Kidney glomerular epithelial cell (primary cell): ENCODE data around the gene MGA.
"Not testable (repeated sequence)": the region's sequence is repeated elsewhere in the genome, so short reads cannot be mapped to it uniquely, and the experiment has no call there.

Experiments used
- DNase-seq: peaks from one replicate; lab custom pipeline; 2025; lab: John Stamatoyannopoulos, UW

MGA gene

GRCh38 chr15:41714291-41714690 is 54.1 kb downstream of the MGA start:
- no peak for DNase-seq

- no peak for DNase-seq
Measured at GRCh38 chr15:41716864-41717263, 56.7 kb downstream of the MGA start.

- DNase-seq, result no peak
Measured at GRCh38 chr15:41727143-41727542, 66.9 kb downstream of the MGA start.

GRCh38 chr15:41728061-41728460 is 67.9 kb downstream of the MGA start:
- DNase-seq, result not testable (repeated sequence)

GRCh38 chr15:41730543-41730942 is 70.3 kb downstream of the MGA start:
- no peak for DNase-seq

GRCh38 chr15:41732483-41732882 is 72.3 kb downstream of the MGA start:
- no peak for DNase-seq

- DNase-seq, result no peak
Measured at GRCh38 chr15:41734079-41734478, 73.9 kb downstream of the MGA start.

- DNase-seq, result no peak
Measured at GRCh38 chr15:41735046-41735445, 74.8 kb downstream of the MGA start.

- DNase-seq, result not testable (repeated sequence)
Measured at GRCh38 chr15:41735492-41735891, 75.3 kb downstream of the MGA start.

- no peak for DNase-seq
Measured at GRCh38 chr15:41746802-41747201, 86.6 kb downstream of the MGA start.

GRCh38 chr15:41756198-41756597 is 96.0 kb downstream of the MGA start:
- DNase-seq, result no peak

- peak; percentile 59 for DNase-seq
Measured at GRCh38 chr15:41772720-41773331, 112.6 kb downstream of the MGA start.

- no peak for DNase-seq
Measured at GRCh38 chr15:41773332-41773728, 113.1 kb downstream of the MGA start.

GRCh38 chr15:41773729-41774061 is 113.5 kb downstream of the MGA start:
- DNase-seq, result no peak

GRCh38 chr15:41774062-41774881 is 114.1 kb downstream of the MGA start, which contains the start of gene MAPKBP1:
Gene MAPKBP1, plus strand, starts transcription at chr15:41774484. Its CDS starts 792 bp downstream, at chr15:41775276.
- peak; percentile 98 for DNase-seq

- DNase-seq, result no peak
Measured at GRCh38 chr15:41774882-41775417, 114.7 kb downstream of the MGA start.

GRCh38 chr15:41775651-41776050 is 115.4 kb downstream of the MGA start:
- DNase-seq, result no peak

- peak; percentile 37 for DNase-seq
Measured at GRCh38 chr15:41777421-41777973, 117.3 kb downstream of the MGA start.

- DNase-seq, result no peak
Measured at GRCh38 chr15:41778521-41778920, 118.3 kb downstream of the MGA start.

- no peak for DNase-seq
Measured at GRCh38 chr15:41779662-41780157, 119.5 kb downstream of the MGA start.

GRCh38 chr15:41780266-41780665 is 120.1 kb downstream of the MGA start:
- DNase-seq, result no peak

- no peak for DNase-seq
Measured at GRCh38 chr15:41780727-41781126, 120.5 kb downstream of the MGA start.
